ENCODE measurements around the gene PDGFC. TPM values are rescaled to one million over a fixed set of nuclear protein-coding genes. Genes with fewer than 3 reads are reported as not detected.

PDGFC gene
- total RNA-seq, 1 experiment from 2014 or later: 4.5 TPM

DNA sequence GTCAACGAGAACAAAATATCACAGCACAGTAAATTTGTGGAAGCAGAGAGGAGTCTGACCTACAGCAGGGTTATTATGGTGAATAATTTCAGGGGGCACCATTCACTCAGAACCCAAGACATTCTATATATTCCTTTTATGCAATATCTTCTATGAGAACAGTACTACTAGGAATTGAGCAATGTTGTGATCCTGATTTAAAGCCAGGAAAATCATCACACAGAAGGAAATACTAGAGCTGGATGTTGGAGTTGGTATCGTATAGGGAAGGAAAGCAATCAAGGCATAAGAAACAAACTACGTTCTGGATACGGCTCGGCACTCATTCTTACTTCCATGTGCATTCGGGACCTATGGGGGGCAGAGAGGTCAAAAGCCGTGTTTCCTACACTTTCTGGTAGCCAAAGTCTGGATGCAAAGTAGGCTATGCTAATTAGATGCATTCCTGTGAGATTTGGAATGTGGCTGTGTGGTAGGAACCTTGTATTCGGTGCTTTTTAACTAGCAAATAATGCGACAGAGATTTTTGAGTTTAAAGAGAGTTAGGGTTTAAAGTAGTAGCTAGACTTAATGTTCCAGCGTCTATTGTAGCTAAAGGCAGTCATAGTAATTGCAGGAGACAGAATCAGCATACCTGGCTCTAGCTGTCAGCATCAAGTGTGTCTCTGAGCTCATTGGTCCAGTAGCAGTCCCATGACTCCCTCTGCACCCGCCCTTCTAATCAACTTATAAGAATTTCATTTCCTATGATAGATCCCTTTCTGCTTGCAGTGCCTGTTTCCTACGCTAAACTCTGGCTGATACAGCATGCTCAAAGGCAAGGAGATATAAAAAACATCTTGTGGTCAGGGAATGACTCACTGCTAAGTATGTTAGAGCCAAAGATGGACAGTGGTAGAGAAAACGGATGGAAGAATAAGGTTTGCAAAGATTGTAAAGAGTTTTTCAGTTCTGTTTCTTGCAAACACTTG is 43.3 kb upstream of the PDGFC start:
- no peaks in the 10 kb centered on the region for H3K79me1 ChIP-seq (ENCODE audit: insufficient read depth, low read depth, low read length, poor library complexity, severe bottlenecking)
- H2AFZ ChIP-seq (ENCODE audit: low read length): peak overlapping the region; percentile 46
- no peak overlapping the region for H2AK5ac ChIP-seq (ENCODE audit: insufficient read length, low read length)
- Mint-ChIP-seq H3K27me3 (ENCODE audit: low read depth) (no peaks in the 10 kb centered on the region; the same call in 1 of the 2 replicates), H3K36me3 (ENCODE audit: insufficient read depth in 1 of 3, low read depth in 3 of 3) (no peaks in the 10 kb centered on the region), H3K9me3 (no peaks in the 10 kb centered on the region), H3K4me1 (peaks cover 11% of the 10 kb centered on the region in 2 experiments), H3K27ac (no peak overlapping the region; a peak in 2 of 7 replicates), H3K4me3 (no peak overlapping the region)
- H2BK5ac ChIP-seq (ENCODE audit: insufficient read length, low read length): no peak overlapping the region
- H3K9ac ChIP-seq (ENCODE audit: extremely low read depth, insufficient read length, low read length): no peak overlapping the region
- no peaks in the 10 kb centered on the region for H3K27me3 ChIP-seq (ENCODE audit: insufficient read depth, low read length)
- H4K5ac ChIP-seq (ENCODE audit: insufficient read length, low read depth, low read length): no peak overlapping the region
- no peak overlapping the region for H2BK12ac ChIP-seq (ENCODE audit: insufficient read length, low read depth, low read length)
- H3K14ac ChIP-seq (ENCODE audit: insufficient read depth, low read length): no peak overlapping the region
- WGBS (ENCODE audit: extremely low coverage, insufficient read length, low lambda C conversion rate): no CpG with 5 or more reads among the region's 13 CpGs
- H3K9me3 ChIP-seq (ENCODE audit: control insufficient read depth, low read depth, low read length): no peaks in the 10 kb centered on the region
- H3T11ph ChIP-seq (ENCODE audit: low read length): no peak overlapping the region
- no peak overlapping the region for H3K4ac ChIP-seq (ENCODE audit: low read depth, low read length)
- no peaks in the 10 kb centered on the region for H3K79me2 ChIP-seq (ENCODE audit: insufficient read depth, low read length)
- no peaks in the 10 kb centered on the region for H3K23me2 ChIP-seq (ENCODE audit: insufficient read length, low read depth, low read length, poor library complexity, severe bottlenecking)
- no peaks in the 10 kb centered on the region for H3K4me1 ChIP-seq (ENCODE audit: insufficient read depth, low read length)
- TF ChIP-seq, protein P1, sequence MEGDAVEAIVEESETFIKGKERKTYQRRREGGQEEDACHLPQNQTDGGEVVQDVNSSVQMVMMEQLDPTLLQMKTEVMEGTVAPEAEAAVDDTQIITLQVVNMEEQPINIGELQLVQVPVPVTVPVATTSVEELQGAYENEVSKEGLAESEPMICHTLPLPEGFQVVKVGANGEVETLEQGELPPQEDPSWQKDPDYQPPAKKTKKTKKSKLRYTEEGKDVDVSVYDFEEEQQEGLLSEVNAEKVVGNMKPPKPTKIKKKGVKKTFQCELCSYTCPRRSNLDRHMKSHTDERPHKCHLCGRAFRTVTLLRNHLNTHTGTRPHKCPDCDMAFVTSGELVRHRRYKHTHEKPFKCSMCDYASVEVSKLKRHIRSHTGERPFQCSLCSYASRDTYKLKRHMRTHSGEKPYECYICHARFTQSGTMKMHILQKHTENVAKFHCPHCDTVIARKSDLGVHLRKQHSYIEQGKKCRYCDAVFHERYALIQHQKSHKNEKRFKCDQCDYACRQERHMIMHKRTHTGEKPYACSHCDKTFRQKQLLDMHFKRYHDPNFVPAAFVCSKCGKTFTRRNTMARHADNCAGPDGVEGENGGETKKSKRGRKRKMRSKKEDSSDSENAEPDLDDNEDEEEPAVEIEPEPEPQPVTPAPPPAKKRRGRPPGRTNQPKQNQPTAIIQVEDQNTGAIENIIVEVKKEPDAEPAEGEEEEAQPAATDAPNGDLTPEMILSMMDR (conservative IDR thresholded peaks at IDR 0.05): no peak
- no peak overlapping the region for H2BK120ac ChIP-seq (ENCODE audit: low read depth, low read length, poor library complexity, severe bottlenecking)
- H3K23ac ChIP-seq (ENCODE audit: insufficient read length, low read depth, low read length): no peak overlapping the region
- peak overlapping the region; percentile 13 for H3K4me2 ChIP-seq (ENCODE audit: insufficient read depth, insufficient read length, low read length)
- H2BK20ac ChIP-seq (ENCODE audit: low read depth, low read length, poor library complexity, severe bottlenecking): no peak overlapping the region
- H4K91ac ChIP-seq (ENCODE audit: insufficient read length, low read depth, low read length): no peak overlapping the region
- no peak overlapping the region for H3K56ac ChIP-seq (ENCODE audit: insufficient read length, low read depth, low read length)
- no peak overlapping the region for H3K18ac ChIP-seq (ENCODE audit: insufficient read length, low read depth, low read length)
- no peaks in the 10 kb centered on the region for H4K20me1 ChIP-seq (ENCODE audit: control insufficient read depth, insufficient read depth, insufficient read length)
- H3K27ac ChIP-seq (ENCODE audit: insufficient read length, low read depth, low read length): no peak overlapping the region
- H2BK15ac ChIP-seq (ENCODE audit: low read depth, low read length): no peak overlapping the region
- peak; percentile 32 for DNase-seq
- H4K8ac ChIP-seq (replicated peaks; ENCODE audit: insufficient read length, low read depth, low read length): no peak overlapping the region
